BE2C (cell line): Measurements from ENCODE around the gene ZNF280B.

Source experiments
- DNase-seq: peaks from one replicate; pipeline ENCODE4 v3.0.0-alpha.2; 2020
- H3K27me3 ChIP-seq: fragments of 250-450 bp; sonication (Bioruptor Pico); 2 replicates; pipeline ENCODE4 v1.5.1; 2020; ENCODE audit warnings: mild to moderate bottlenecking
- H3K36me3 ChIP-seq: fragments of 250-450 bp; sonication (Bioruptor Pico); 2 replicates; pipeline ENCODE4 v1.5.1; 2020; ENCODE audit warnings: mild to moderate bottlenecking
- H3K4me1 ChIP-seq: fragments of 250-450 bp; sonication (Bioruptor Pico); 2 replicates; pipeline ENCODE4 v1.5.1; 2020
- H3K4me3 ChIP-seq: 2 replicates; pipeline ENCODE4 v1.5.1; 2011; ENCODE audit warnings: low read depth, low read length
- H3K9me3 ChIP-seq: fragments of 250-450 bp; sonication (Bioruptor Pico); 2 replicates; pipeline ENCODE4 v1.5.1; 2020
- TF ChIP-seq, protein P1 (sequence below): IDR thresholded peaks from 2 replicates; pipeline ENCODE4 v1.5.1; 2012; ENCODE audit warnings: mild to moderate bottlenecking, low read depth, low read length

ZNF280B gene

GRCh38 chr22:22553735-22554586 lies 45.4 kb upstream of the ZNF280B start:
- H3K4me1 ChIP-seq = 0 out of 2 replicates have a peak, but pooled peaks cover 3% of the 10 kb centered on the region
- H3K4me3 ChIP-seq = no peak overlapping the region
- no peaks in the 10 kb centered on the region for H3K9me3 ChIP-seq
- H3K36me3 ChIP-seq = no peaks in the 10 kb centered on the region
- TF ChIP-seq, protein P1, sequence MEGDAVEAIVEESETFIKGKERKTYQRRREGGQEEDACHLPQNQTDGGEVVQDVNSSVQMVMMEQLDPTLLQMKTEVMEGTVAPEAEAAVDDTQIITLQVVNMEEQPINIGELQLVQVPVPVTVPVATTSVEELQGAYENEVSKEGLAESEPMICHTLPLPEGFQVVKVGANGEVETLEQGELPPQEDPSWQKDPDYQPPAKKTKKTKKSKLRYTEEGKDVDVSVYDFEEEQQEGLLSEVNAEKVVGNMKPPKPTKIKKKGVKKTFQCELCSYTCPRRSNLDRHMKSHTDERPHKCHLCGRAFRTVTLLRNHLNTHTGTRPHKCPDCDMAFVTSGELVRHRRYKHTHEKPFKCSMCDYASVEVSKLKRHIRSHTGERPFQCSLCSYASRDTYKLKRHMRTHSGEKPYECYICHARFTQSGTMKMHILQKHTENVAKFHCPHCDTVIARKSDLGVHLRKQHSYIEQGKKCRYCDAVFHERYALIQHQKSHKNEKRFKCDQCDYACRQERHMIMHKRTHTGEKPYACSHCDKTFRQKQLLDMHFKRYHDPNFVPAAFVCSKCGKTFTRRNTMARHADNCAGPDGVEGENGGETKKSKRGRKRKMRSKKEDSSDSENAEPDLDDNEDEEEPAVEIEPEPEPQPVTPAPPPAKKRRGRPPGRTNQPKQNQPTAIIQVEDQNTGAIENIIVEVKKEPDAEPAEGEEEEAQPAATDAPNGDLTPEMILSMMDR = no peak
- no peak for DNase-seq
- no peaks in the 10 kb centered on the region for H3K27me3 ChIP-seq

DNA sequence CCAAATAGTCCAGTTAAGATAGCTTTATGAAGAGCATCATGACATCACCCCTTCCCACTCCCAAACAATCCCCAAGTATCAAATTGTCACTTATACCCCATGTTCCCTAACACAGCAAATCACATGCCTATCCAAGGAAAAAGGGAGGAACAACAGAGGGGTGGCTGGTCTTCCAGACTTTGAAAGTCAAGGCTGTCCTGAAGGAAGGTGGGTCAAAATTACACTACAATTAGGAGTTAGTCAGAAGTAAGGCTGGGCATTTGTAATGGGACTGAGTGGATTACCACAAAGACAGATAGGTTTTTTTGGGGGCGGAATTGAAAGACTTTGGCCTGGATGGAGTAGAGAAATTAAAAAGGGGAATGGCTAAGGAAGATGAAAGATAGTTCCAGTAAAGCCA lies 44.6 kb upstream of the ZNF280B start:
- Histone ChIP-seq H3K4me3 (no peak overlapping the region), H3K27me3 (no peaks in the 10 kb centered on the region), H3K36me3 (no peaks in the 10 kb centered on the region), H3K9me3 (no peaks in the 10 kb centered on the region), H3K4me1 (0 out of 2 replicates have a peak, but pooled peaks cover 3% of the 10 kb centered on the region)
- TF ChIP-seq, protein P1 = no peak
- no peak for DNase-seq

DNA sequence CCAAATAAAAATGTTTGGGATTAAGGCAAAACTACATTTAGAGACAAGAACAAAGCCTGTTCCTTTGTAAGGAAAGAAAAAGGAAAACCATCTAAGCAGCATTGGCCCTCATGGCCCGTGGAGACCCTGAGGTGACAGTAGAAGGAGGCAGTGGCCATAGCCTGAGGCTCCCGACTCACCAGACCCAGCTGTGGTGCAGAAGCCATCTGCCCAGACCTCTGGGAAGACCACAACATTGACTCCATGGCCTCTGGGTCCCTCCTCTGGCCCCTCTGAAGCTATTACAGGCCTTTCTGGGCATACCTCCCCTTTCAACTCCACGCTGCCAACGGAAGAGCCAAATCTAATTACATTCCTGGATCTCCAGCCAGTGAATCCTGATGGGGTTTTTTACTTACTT lies 44.1 kb upstream of the ZNF280B start:
- no peak overlapping the region for H3K4me3 ChIP-seq
- 0 out of 2 replicates have a peak, but pooled peaks cover 3% of the 10 kb centered on the region for H3K4me1 ChIP-seq
- no peaks in the 10 kb centered on the region for H3K36me3 ChIP-seq
- H3K9me3 ChIP-seq = no peaks in the 10 kb centered on the region
- TF ChIP-seq, protein P1 = peak; percentile 59
- no peaks in the 10 kb centered on the region for H3K27me3 ChIP-seq
- DNase-seq = peak; percentile 71

- Histone ChIP-seq H3K4me3 (no peak overlapping the region), H3K36me3 (no peaks in the 10 kb centered on the region)
- no peak for DNase-seq
Observed at GRCh38 chr22:22550789-22551434, 42.4 kb upstream of the ZNF280B start.

GRCh38 chr22:22548910-22549309 lies 40.4 kb upstream of the ZNF280B start:
- Histone ChIP-seq H3K27me3 (no peaks in the 10 kb centered on the region), H3K36me3 (no peaks in the 10 kb centered on the region), H3K4me1 (0 out of 2 replicates have a peak, but pooled peaks cover 3% of the 10 kb centered on the region), H3K9me3 (no peaks in the 10 kb centered on the region), H3K4me3 (no peak overlapping the region)
- TF ChIP-seq, protein P1 = no peak
- DNase-seq = no peak

More at GRCh38 chr22:22550789-22551434, 42.4 kb upstream of the ZNF280B start:
- TF ChIP-seq, protein P1 = no peak
- no peaks in the 10 kb centered on the region for H3K9me3 ChIP-seq
- H3K4me1 ChIP-seq = 0 out of 2 replicates have a peak, but pooled peaks cover 3% of the 10 kb centered on the region
- H3K27me3 ChIP-seq = no peaks in the 10 kb centered on the region
